NCI-H1105 treated with DMSO at 0.1 percent for 48 hours (cell line): ENCODE measurements around the gene PTPRN2.
A peak's percentile ranks its signal among the peaks of the same experiment; 100 is the strongest.

ENCODE experiments used
- DNase-seq: peaks from one replicate; lab custom pipeline; 2025; lab: John Stamatoyannopoulos, UW

The PTPRN2 gene

DNA sequence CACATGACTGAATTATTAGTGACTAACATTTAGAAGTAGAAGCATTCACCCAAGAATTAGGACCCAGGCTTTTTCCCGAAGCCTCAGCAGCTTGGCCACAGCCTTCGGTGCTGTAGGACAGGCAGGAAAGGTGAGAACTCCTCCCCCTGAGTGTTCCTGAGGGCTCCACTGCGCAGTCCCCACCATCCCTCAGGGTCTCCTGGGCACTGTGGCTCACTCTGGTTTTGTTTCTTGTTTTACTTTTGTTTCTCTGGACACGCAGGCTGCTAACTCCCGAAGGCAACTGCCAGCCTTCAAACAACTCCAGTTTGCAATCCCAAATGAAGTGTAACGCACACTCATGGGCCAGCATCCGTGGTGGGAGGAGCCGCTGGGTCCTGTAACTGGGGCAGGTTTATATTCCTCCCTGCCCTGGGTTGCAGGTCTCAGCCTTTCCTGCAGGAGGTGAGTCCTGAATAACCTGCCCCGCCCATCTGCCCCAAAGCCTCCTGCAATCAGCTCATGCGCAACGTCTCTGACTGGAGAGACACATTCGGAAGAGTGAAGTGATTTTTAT, 492.9 kb downstream of the PTPRN2 start:
- DNase-seq: no peak

- no peak for DNase-seq
Observed at GRCh38 chr7:158094046-158094445, 493.6 kb downstream of the PTPRN2 start.

GRCh38 chr7:158093156-158093796, 494.3 kb downstream of the PTPRN2 start:
- DNase-seq: no peak

DNA sequence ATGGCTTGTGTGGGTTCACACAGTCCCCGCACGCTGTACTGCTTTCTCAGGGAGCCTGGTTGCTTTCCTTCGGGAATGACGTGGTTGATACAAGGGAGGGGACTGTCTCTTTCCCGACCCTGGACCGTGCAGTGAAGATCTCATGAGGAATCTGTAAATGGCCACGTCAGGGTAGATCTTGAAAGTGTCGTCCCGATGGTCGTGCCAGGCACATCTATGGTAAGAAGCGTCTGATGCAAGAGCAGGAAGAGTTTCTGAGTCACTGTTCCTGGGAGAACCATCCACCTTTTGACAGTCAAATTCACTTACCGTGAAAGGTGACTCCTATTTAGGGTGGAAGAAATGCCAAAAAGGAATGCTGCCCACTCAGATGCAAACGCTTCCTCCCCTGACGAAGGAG, 500.4 kb downstream of the PTPRN2 start:
- no peak for DNase-seq

DNA sequence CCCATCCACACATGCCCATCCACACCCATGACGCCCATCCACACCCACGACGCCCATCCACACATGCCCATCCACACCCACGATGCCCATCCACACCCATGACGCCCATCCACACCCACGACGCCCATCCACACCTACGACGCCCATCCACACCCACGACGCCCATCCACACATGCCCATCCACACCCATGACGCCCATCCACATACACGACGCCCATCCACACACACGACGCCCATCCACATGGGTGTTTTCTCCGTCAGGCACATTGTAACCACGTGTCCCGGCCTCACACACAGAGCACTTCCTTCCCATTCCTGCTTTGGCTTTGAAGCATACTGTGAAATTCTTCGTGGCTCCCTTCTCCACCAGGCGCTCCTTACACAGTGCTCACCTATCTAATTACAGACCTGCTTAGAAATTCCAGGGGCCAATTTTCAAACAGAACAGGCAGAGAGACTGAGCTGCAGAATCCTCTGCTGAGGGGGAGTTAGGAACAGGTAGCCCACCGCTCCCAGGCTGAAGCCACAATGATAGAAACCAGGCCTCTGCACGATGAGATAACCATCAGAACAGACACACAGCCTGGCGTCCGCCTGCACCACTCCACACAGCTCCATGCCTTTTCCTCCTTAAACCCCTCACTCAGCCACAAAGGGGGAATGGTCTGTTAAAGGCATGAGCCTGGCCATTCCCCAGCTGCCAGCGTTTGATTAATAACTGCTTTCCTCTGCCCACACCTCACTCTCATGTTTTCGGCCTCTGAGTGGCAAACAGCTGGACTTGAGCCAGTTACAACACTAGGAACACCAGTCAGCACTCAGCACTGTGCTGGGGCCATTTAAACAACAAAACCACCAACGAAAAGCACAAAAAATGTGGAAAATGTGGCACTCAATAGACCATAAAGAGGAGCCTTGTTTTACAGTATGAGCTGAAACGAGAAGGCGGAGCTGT, 501.6 kb downstream of the PTPRN2 start:
- peak; percentile 48 for DNase-seq

DNA sequence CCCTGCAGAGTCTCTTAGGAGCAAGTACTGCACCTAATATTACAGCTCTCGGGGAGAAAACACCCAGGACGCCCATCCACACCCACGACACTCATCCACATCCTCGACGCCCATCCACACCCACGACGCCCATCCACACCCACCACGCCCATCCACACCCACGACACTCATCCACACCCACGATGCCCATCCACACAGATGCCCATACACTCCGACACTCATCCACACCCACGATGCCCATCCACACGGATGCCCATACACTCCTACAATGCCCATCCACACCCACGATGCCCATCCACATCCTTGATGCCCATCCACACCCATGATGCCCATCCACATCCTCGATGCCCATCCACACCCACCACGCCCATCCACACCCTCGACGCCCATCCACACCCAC, 503.1 kb downstream of the PTPRN2 start:
- no peak for DNase-seq

GRCh38 chr7:158083526-158084310, 503.9 kb downstream of the PTPRN2 start:
- no peak for DNase-seq

- no peak for DNase-seq
Observed at GRCh38 chr7:158082761-158083160, 504.9 kb downstream of the PTPRN2 start.

DNA sequence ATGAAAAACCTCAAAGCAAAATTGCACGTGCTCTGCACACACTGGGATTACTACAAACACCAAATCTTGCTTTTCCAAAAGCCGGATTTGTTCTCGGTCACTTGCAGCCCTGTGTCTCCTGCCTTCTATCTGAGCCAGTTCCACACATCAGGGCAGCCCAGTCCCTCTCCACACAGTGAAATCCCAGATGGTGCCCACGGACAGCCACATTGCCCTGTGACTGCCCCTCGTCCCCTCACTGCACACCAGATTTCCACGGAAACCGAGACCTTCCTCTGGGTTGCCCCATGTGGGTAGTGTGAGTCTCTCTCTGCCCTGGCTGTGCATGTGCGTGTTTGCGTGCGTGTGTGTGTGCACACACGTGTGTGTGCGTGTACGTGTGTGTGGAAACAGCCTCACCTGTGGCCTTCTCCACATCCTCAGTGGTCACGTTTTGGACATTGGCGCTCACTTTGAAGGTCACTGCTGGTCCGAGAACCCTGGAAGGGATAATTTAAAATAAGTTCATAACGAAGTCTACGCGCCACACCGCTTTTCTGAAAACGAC, 506.7 kb downstream of the PTPRN2 start:
- DNase-seq: no peak

GRCh38 chr7:158077934-158078910, 509.4 kb downstream of the PTPRN2 start:
- DNase-seq: peak; percentile 98

DNA sequence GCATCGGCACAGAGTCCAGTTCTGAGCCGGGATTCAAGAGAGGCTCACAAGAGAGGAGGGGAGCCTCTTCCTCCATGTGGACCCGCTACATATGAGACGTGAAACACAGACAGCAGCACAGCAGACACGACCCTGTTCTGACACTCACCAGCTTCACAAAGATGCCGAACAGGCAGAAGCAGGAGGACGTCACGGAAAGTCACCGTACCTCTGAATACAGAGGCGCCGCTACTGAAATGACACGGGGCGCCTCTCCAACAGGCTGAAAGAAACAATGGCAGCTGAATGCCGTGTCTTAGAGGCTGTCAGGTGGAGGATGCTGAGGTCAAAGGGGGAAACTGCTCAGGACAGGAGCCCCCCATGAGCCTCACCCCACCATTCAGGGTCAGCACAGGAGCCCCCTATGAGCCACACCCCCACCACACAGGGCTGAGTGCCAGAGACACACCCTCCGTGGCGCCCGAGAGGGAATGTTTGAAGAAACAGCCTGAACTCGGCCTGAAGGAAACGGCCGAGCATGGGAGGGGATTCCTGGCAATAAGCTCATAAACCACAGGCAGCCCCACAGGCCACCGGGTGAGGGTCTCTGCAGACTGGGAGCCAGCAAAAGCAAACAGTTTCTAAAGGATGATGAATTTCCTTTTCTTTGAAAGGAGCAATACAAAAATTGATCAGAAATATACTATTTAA, 510.3 kb downstream of the PTPRN2 start:
- DNase-seq: no peak

DNA sequence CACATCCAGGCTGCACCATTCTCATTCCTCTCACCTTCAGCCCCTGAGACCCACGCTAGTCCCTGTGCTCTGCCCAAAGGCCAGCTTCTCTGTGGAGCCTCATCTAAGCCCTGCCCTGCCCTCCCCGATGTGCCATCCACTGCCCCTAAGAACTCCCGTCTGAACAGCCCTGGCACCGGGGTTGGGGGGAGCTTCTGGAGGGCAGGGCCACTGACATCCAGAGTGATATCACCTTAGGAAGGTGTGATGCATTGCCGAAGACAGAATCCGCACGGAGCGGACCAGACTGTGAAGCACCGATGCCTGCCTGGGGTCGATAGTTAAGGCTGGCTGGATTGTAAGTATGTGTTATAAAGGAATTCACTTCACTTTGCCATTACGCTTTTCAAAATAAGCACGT, 511.0 kb downstream of the PTPRN2 start:
- DNase-seq: no peak

DNA sequence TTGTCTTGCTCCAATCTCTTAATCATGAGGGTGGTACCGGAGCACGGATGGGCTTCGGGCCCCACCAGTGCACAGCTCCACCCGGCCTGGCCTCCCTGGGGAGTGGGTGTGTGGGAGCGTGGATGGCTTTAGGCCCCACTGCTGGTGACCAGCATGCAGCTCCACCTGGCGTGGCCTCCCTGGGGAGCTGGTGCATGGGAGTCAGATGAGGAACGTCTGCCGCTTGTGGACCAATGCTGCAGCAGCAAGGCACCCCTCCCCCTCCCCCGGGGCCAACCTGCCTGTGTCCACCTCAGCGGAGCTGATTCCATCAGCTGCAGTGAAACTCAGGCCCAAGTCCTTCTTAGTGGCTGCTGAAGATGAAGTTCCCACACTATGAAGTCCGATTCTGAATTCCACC, 511.4 kb downstream of the PTPRN2 start:
- DNase-seq: no peak

- DNase-seq: no peak
Observed at GRCh38 chr7:158075633-158076001, 512.0 kb downstream of the PTPRN2 start.

DNA sequence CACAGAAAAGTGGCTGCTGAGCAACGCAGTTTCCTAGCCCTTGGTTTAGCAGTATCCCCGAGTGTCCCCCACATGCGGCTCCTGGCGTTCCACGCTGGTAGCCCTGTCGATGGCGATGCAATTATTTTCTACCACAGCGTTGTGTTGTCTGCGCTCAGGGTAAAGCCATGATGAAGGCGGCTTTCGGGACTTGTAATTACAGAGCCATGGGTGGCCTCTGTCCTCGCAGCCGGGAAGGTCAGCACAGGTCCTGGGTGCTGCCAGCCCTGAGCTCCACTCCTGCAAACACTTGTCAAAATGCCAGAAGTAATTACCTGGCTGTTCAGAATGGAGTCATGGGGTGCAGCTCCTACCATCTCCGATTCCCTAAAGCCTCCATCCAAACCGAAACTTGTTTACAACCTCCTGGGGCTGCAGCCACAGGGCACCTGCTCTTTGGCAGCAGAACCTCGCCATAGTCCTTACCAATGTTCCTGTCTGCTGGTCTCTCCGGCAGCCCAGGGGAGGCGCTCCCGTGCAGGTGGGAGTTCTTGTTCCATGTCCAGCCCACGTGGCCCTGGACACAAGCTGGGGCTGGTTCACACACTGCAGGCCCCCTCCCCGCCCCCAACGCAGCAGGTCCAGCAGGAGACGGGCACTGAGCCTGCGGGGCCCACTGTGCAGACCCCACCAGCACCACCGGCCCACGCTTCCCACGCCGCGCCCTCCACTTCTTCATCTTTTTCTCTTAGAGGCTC, 512.6 kb downstream of the PTPRN2 start:
- DNase-seq: peak; percentile 85

GRCh38 chr7:158073845-158074840, 513.5 kb downstream of the PTPRN2 start:
- no peak for DNase-seq

- DNase-seq: no peak
Observed at GRCh38 chr7:158072991-158073730, 514.5 kb downstream of the PTPRN2 start.
